GM18907 (cell line): ENCODE data around the gene CABLES1.
"Not testable (repeated sequence)": the region's sequence is repeated elsewhere in the genome, so short reads cannot be mapped to it uniquely, and the experiment has no call there.

Experiments used
- ATAC-seq: cut with Tn5 transposase; IDR thresholded peaks from one replicate; pipeline ENCODE4 v1.9.1; 2021; ENCODE audit warnings: mild to moderate bottlenecking, moderate library complexity; ENCODE audit not compliant: unreplicated experiment

The CABLES1 gene

DNA sequence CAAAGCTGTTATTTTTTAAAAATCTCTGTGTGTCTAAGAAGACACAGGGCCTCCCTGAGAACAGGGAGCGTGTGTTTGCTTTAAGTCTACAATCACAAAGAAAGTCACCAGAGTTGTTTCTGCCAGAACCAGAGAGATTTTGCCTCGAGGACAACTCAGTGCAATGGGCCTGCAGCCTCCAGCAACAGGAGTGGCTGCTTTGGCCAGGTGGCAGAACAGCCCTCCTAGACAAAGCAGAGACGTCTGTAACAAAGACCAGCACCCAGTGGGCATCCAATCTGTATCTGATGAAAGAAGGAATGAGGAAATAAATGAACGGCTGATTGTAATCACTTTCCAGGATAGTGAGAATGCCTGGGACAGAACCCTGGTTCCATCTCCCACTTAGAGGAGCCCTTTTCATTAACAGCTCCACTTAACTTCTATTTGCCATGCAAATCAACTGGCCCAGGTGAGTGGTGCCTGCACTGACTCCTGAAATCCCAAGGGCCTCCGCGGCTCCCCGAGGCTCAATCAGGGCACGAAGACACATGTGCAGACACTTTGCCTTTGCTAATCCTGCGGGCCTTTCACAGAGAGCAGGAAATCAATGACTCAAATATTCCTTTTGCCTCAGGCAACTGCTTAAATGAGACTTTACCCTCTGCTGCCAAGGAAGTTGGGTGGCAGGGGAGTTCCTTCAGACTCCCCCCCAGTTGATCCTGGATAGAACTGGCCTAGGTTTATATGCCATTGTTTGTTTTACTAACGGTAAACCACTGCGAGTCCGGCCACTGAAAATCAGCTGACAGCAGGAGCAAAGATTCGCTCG is 146.5 kb downstream of the CABLES1 start:
- no peak for ATAC-seq

DNA sequence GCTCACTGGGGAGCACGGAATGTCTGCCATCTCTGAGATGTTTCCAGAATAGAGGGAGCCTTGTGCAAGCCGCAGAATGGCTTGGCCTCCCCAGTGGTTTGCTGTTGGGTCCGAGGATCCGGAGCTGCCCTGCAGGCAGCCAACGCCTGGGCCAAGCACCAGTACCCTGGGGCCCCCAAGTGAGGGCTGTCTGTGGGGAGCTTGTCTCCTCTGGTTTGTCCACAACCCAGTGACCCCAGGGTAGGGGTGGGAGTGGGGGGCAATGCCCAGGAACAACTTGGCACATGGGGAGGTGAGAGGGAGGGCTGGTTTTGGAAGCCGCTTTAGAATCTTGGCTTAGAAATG is 147.1 kb downstream of the CABLES1 start:
- no peak for ATAC-seq

DNA sequence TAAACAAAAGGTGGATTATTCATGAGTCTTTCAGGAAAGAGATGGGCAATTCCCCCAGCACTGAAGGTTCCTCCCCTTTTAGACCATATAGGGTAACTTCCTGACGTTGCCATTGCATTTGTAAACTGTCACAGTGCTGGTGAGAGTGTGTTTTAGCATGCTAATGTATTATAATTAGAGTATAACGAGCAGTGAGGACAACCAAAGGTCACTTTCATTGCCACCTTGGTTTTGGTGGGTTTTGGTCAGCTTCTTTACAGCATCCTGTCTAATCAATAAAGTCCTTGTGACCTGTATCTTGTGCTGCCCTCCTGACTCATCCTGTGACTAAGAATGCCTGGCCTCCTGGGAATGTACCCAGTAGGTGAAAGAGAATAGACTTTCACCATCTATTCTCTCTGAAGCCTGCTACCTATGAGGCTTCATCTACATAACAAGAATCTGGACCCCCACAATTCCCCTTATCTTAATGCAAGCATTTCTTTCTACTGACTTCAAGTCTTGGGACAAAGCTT is 148.7 kb downstream of the CABLES1 start:
- peak; percentile 96 for ATAC-seq

DNA sequence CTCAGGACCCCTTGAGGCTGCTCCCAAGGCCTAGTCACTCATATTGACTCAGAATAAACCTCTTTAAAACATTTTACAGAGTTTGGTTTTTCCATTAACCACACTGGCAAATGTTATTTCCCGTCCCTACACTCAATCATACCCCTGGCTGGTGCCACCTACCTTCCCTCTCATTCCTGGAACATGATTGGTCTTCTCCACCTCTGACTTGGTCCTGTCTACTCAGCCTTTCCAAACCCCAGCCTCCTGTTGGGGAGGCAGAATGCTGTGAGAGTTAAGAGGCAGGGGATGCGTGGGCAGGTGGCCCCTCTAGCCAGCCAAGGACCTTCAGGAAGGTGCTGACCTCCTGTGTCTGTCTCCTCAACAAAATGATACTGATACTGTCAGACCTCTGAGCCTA is 149.3 kb downstream of the CABLES1 start:
- no peak for ATAC-seq

DNA sequence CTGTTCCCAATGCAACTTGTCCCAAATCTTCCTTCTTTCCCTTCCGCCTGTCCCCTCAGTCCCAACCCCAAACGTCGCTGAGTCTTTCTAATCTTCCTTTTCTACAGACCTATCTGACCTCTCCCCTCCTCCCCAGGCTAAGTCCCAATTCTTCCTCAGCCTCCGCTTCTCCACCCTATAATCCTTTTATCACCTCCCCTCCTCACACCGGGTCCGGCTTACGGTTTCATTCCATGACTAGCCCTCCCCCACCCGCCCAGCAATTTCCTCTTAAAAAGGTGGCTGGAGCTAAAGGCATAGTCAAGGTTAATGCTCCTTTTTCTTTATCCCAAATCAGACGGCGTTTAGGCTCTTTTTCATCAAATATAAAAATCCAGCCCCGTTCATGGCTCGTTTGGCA is 150.3 kb downstream of the CABLES1 start:
- ATAC-seq, result not testable (repeated sequence)

DNA sequence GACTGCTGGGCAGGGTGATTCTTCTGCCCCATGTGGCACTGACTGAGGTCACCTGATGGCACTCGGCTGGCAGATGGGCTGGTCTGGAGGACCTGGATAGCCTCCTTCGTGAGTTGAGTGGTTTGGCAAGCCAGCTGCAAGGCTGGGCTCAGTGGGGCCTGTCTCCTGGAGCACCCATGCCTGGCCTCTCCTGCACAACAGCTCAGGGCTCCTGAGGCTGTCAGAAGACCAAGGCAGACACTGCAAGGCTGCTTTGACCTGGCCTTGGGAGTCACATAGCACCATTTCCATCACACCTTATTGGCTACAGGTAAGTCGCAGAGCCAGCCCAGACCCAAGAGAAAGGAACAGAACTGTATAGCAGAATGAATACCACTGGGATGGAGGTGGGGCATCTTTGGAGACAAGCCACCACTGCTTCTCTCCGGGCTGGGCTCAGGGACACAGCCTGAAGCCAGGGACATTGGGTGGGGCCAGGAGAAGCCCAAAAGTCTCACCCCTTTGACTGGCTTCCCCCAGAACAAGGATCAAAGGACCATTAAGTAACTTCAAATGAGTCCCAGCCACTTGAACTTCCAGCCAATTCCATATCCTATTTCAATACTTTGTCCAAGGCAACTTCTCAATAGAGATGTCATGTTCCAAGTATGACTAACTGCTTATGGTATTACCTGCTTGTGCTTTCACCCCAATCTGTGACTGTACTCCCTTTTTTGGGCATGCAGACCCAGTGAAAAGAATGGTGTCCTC is 156.3 kb downstream of the CABLES1 start:
- no peak for ATAC-seq

DNA sequence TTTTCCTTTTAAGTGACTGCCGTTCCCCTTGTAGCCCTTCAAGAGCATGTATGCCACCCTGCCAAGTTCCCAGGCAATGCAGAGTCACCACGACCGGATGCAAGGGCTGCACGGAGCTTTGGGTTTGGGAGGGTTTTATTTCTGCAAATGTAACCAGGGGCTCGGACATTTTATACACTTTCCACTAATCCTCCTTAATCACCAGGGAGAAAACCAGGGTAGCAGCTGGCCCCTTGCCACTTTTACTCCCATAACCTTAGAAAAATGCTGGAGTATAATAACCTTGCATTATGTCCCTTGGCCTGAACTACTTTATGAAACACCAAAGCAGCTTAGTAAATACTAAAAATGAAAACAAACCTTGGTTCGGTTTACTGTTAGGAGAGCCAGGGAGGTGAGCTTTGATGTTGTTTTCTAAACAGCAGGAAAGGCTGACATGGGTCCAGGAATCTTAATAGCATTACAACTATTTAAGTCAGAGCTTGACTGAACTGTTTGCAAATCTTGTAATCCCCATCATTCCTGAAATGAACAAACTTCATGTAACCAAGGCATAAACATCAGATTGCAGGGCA is 165.0 kb downstream of the CABLES1 start:
- no peak for ATAC-seq

DNA sequence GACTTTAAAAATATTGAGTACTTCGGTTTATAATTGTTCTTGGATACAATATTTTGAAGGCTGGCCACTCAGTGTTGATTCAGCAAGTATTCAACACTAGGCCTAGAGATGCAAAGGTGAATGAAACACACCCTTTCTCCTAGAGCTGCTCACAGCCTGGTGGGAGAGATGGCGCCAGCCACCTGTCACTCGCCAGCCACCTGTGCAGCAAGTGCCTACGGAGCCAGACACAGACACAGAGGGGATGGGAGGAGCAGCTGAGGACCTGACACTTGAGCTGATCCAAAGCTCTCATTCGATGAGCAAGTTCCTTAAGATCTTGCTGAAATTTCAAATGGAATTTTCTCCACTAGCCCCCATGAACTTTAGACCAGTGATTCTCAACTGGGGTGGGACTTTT is 166.7 kb downstream of the CABLES1 start:
- ATAC-seq, result no peak

DNA sequence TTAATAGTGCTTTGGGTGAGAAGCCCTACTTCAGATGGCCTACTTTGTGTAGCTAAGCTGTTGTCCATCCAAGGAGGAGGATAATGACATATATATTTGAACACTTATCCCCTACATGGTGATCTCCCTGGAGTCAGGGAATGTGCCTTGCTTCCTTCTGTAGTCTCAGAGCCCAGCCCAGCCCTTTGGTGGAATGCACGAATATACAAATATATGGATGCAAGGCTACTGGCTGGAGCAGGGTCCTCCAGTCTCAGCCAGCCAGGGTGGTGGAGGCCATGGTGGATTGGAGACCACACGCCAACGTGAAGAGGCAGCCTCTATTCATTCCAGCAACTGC is 167.2 kb downstream of the CABLES1 start:
- no peak for ATAC-seq

DNA sequence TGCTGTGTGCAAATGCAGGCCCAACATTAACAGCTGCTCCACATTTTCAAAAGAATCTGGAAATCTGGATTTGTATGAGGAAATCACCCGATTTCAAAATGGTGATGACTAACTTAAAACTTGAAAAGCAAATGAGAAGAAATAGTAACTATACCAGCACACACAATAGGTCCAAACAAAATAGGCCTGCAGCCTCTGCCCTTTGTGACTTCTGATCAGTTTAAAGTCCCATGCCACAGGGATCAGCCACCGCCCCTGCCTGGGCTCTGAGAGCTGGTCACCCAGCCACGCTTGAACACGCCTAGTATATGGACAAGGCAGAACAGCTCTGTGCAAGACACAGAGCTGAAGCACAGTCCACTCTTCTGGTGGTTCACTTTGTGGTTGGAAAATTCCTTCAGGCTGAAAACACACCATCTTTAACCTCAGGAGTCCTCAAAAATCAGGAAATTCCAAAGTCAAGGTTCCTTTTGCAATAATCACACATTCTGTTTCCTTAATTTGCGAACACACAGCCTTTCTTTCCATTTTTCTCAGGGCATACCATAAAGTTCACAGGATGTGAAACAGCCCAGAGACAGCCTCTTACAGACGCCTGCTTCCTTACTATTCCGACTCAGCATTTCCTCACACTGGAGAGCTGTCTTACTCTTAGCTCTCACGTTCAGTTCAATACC is 167.7 kb downstream of the CABLES1 start:
- ATAC-seq, result no peak

DNA sequence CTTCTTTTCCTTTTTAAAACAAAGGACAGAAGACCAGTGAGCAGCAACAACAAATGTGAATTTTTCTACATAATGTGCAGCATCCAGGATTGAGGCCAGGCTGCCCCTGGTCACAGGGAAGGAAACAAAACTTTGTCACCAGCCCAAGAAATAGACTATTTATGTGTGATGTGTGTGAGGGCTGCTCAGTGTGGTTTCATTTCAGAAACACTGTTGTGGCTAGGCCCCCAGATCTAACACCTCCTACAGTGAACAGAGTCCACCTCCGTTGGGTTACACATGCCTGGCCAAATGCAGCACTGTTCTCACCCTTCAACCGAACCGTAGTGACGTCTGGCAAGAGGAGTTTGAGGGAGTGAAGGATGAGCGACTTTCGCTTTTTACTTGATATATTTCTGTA is 171.5 kb downstream of the CABLES1 start:
- peak; percentile 69 for ATAC-seq

DNA sequence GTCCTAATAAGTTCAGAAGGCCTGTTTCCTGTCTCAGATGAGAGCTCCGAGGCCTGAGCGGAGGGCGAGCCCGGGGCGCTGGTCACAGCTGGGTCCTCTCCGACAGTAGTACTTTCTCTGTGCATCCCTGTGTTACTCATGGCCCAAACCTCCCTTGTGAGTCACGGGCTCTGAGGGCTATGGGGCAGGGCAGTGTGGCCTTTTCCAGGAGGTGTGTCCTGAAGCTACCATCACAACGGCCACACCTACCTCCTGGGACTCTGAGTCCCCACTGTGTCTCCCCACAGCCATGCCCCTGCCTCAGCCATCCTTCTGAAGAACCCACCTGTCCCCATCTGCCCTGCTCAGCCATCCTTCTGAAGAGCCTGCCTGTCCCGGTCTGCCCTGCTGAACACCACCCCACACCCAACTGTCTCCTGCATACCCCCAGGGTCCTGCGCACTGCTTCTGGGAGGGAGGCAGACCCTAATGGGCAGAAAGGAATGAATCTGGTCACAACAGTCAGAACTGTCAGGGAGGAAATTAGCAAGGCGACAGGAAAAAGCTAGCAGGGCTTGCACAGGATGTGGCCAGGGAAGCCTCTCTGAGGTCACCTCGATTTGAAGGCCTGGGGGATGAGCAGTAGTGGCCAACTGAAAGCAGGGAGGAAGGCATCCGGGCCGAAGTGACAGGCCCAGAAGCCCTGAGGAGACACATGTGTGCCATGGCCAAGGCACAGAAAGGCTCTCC is 172.4 kb downstream of the CABLES1 start:
- peak; percentile 74 for ATAC-seq
